HG03354 (cell line): ENCODE data around the gene ZBTB4.
"Not testable (repeated sequence)": the region's sequence is repeated elsewhere in the genome, so short reads cannot be mapped to it uniquely, and the experiment has no call there.

Source experiments
- ATAC-seq: cut with Tn5 transposase; IDR thresholded peaks from one replicate; pipeline ENCODE4 v1.9.1; 2021; ENCODE audit warnings: mild to moderate bottlenecking; ENCODE audit not compliant: unreplicated experiment, poor library complexity, severe bottlenecking

ZBTB4 gene

GRCh38 chr17:7495906-7496434 is 16.5 kb upstream of the ZBTB4 start:
- ATAC-seq: no peak

- no peak for ATAC-seq
These were observed 14.5 kb upstream of the ZBTB4 start for GRCh38 chr17:7493941-7494340.

GRCh38 chr17:7491583-7491982 is 12.2 kb upstream of the ZBTB4 start:
- ATAC-seq: no peak

- ATAC-seq: no peak
These were observed 10.7 kb upstream of the ZBTB4 start for GRCh38 chr17:7490144-7490543.

GRCh38 chr17:7486181-7486580 is 6.8 kb upstream of the ZBTB4 start:
- no peak for ATAC-seq

- no peak for ATAC-seq
These were observed 5.5 kb upstream of the ZBTB4 start for GRCh38 chr17:7484919-7485377.

GRCh38 chr17:7484067-7484918 is 4.9 kb upstream of the ZBTB4 start, which contains the start of gene POLR2A:
TSS of gene POLR2A (plus strand) at chr17:7484366.
- peak; percentile 65 for ATAC-seq

GRCh38 chr17:7483255-7484066 is 4.0 kb upstream of the ZBTB4 start:
- peak; percentile 41 for ATAC-seq

GRCh38 chr17:7482742-7483088 is 3.3 kb upstream of the ZBTB4 start:
- not testable (repeated sequence) for ATAC-seq

- not testable (repeated sequence) for ATAC-seq
These were observed 2.7 kb upstream of the ZBTB4 start for GRCh38 chr17:7481842-7482741.

- not testable (repeated sequence) for ATAC-seq
These were observed 1.8 kb upstream of the ZBTB4 start, which contains the start of gene SLC35G6 for GRCh38 chr17:7481275-7481674. TSS of gene SLC35G6 (plus strand) at chr17:7481446. CDS start at chr17:7481517, 71 bp downstream.

GRCh38 chr17:7480089-7480384 is 606 bp upstream of the ZBTB4 start:
- ATAC-seq: no peak

GRCh38 chr17:7478276-7479212 is 887 bp downstream of the ZBTB4 start:
- no peak for ATAC-seq

- ATAC-seq: no peak
These were observed 1.8 kb downstream of the ZBTB4 start for GRCh38 chr17:7477392-7478275.

GRCh38 chr17:7476951-7477350 is 2.5 kb downstream of the ZBTB4 start:
- no peak for ATAC-seq

- no peak for ATAC-seq
These were observed 2.9 kb downstream of the ZBTB4 start for GRCh38 chr17:7476494-7476893.

GRCh38 chr17:7475764-7476422 is 3.5 kb downstream of the ZBTB4 start:
- ATAC-seq: no peak
